DND-41 (cell line): ENCODE results near the gene FAM89A.

Experiments used
- ATAC-seq: fragments of 200-7000 bp; cut with Tn5 transposase; 3 replicates; pipeline ENCODE4 v1.9.1; 2021; ENCODE audit warnings: low read depth; ENCODE audit not compliant: insufficient read depth
- DNase-seq: peaks from one replicate; pipeline ENCODE4 v3.0.0-alpha.2; 2020
- H2AFZ ChIP-seq: 2 replicates; pipeline ENCODE4 v1.6.0; 2012; ENCODE audit warnings: low read depth, low read length
- H3K27ac ChIP-seq: 2 replicates; pipeline ENCODE4 v1.5.1; 2012; ENCODE audit warnings: low read length, inconsistent platforms
- H3K27me3 ChIP-seq: fragments of 200-600 bp; sonication (generic); 2 replicates; pipeline ENCODE4 v1.6.0; 2012; ENCODE audit warnings: low read length, mild to moderate bottlenecking, inconsistent platforms; ENCODE audit not compliant: insufficient read depth, poor library complexity
- H3K36me3 ChIP-seq: 2 replicates; pipeline ENCODE4 v1.5.1; 2012; ENCODE audit warnings: low read length, inconsistent platforms; ENCODE audit not compliant: insufficient read depth
- H3K4me1 ChIP-seq: 2 replicates; pipeline ENCODE4 v1.5.1; 2012; ENCODE audit warnings: mild to moderate bottlenecking, low read length; ENCODE audit not compliant: insufficient read depth
- H3K4me2 ChIP-seq: 2 replicates; pipeline ENCODE4 v1.6.0; 2012; ENCODE audit warnings: mild to moderate bottlenecking, moderate library complexity, low read length, inconsistent platforms; ENCODE audit not compliant: insufficient read depth
- H3K4me3 ChIP-seq, 2 experiments: fragments of 200-600 bp in 1 of 2; shearing (Covaris generic) in 1 of 2; 2 replicates each; pipeline ENCODE4 v1.5.1; 2012 to 2016; ENCODE audit warnings: inconsistent platforms in 2 of 2, low read length in 2 of 2, mild to moderate bottlenecking in 2 of 2, low read depth in 1 of 2, moderate library complexity in 1 of 2
- H3K79me2 ChIP-seq: 2 replicates; pipeline ENCODE4 v1.6.0; 2012; ENCODE audit warnings: low read length, inconsistent platforms; ENCODE audit not compliant: insufficient read depth
- H3K9ac ChIP-seq: 2 replicates; pipeline ENCODE4 v1.6.0; 2012; ENCODE audit warnings: low read depth, mild to moderate bottlenecking, inconsistent platforms, low read length, moderate library complexity
- H3K9me3 ChIP-seq: 2 replicates; pipeline ENCODE4 v1.5.1; 2012; ENCODE audit warnings: low read length, moderate library complexity, mild to moderate bottlenecking, inconsistent platforms; ENCODE audit not compliant: insufficient read depth, severe bottlenecking
- H4K20me1 ChIP-seq: 2 replicates; pipeline ENCODE4 v1.6.0; 2012; ENCODE audit warnings: low read length; ENCODE audit not compliant: insufficient read depth
- CTCF ChIP-seq: IDR thresholded peaks from 2 replicates; pipeline ENCODE4 v1.5.1; 2012; ENCODE audit warnings: borderline replicate concordance, low read length, moderate library complexity, mild to moderate bottlenecking; ENCODE audit not compliant: poor library complexity, severe bottlenecking; ENCODE audit errors: extremely low read depth
- EZH2 ChIP-seq: IDR thresholded peaks from 3 replicates; pipeline ENCODE4 v1.6.1; 2012; ENCODE audit warnings: borderline replicate concordance, low read depth, mild to moderate bottlenecking, moderate library complexity, low read length, inconsistent platforms; ENCODE audit not compliant: severe bottlenecking

FAM89A gene

GRCh38 chr1:231065510-231066241 lies 25.6 kb upstream of the FAM89A start:
- no peaks in the 10 kb centered on the region for H3K9me3 ChIP-seq
- H3K4me1 ChIP-seq, result no peaks in the 10 kb centered on the region
- TF ChIP-seq CTCF (no peak), EZH2 (no peak)
- no peak overlapping the region for H3K9ac ChIP-seq
- no peak overlapping the region for H3K4me2 ChIP-seq
- H3K4me3 ChIP-seq, result no peak overlapping the region
- H2AFZ ChIP-seq, result no peak overlapping the region
- no peak overlapping the region for H3K27ac ChIP-seq
- ATAC-seq (no peak), DNase-seq (no peak)
- H3K36me3 ChIP-seq, result no peaks in the 10 kb centered on the region
- no peaks in the 10 kb centered on the region for H4K20me1 ChIP-seq
- H3K27me3 ChIP-seq, result peaks cover 6% of the 10 kb centered on the region
- no peaks in the 10 kb centered on the region for H3K79me2 ChIP-seq

GRCh38 chr1:231064418-231064817 lies 24.4 kb upstream of the FAM89A start:
- no peak overlapping the region for H2AFZ ChIP-seq
- ATAC-seq (no peak), DNase-seq (no peak)
- peaks cover 6% of the 10 kb centered on the region for H3K27me3 ChIP-seq
- no peak for TF ChIP-seq EZH2
- TF ChIP-seq CTCF, result no peak
- no peaks in the 10 kb centered on the region for H3K79me2 ChIP-seq
- H3K36me3 ChIP-seq, result no peaks in the 10 kb centered on the region
- H3K9ac ChIP-seq, result no peak overlapping the region
- H4K20me1 ChIP-seq, result no peaks in the 10 kb centered on the region
- no peaks in the 10 kb centered on the region for H3K4me1 ChIP-seq
- H3K9me3 ChIP-seq, result no peaks in the 10 kb centered on the region
- H3K27ac ChIP-seq, result no peak overlapping the region
- H3K4me3 ChIP-seq, result no peak overlapping the region
- H3K4me2 ChIP-seq, result no peak overlapping the region

GRCh38 chr1:231063331-231063730 lies 23.3 kb upstream of the FAM89A start:
- no peak overlapping the region for H3K4me3 ChIP-seq
- DNase-seq, result no peak
- H3K27ac ChIP-seq, result no peak overlapping the region
- H3K36me3 ChIP-seq, result no peaks in the 10 kb centered on the region
- ATAC-seq, result no peak
- H3K79me2 ChIP-seq, result no peaks in the 10 kb centered on the region
- H3K9me3 ChIP-seq, result no peaks in the 10 kb centered on the region
- no peak overlapping the region for H3K4me2 ChIP-seq
- no peaks in the 10 kb centered on the region for H4K20me1 ChIP-seq
- no peaks in the 10 kb centered on the region for H3K4me1 ChIP-seq
- no peak overlapping the region for H2AFZ ChIP-seq
- peaks cover 6% of the 10 kb centered on the region for H3K27me3 ChIP-seq
- no peak overlapping the region for H3K9ac ChIP-seq
- TF ChIP-seq EZH2 (no peak), CTCF (no peak)
